Breast epithelium (tissue), 3 donors: ENCODE measurements around the gene THOC2.

Experiments
- CTCF ChIP-seq, 3 donors: fragments of 450-650 bp; IDR thresholded peaks; one replicate each; pipeline ENCODE4 v1.5.1; 2016 to 2017; ENCODE audit warnings: antibody characterized with exemption in 3 of 3, mild to moderate bottlenecking in 3 of 3, moderate library complexity in 3 of 3
- POLR2A ChIP-seq: fragments of 450-650 bp; IDR thresholded peaks from one replicate; pipeline ENCODE4 v1.6.1; 2016; ENCODE audit warnings: antibody characterized with exemption, mild to moderate bottlenecking, moderate library complexity
- POLR2AphosphoS5 ChIP-seq, 3 donors: sonication (generic); formaldehyde crosslinking; IDR thresholded peaks; one replicate each; pipeline ENCODE4 v1.6.1; 2017; ENCODE audit warnings: antibody characterized with exemption in 3 of 3

GRCh38 chrX:123675154-123675553 is 57.7 kb downstream of the THOC2 start:
- no peak for TF ChIP-seq CTCF (IDR thresholded peaks at IDR 0.05)
- TF ChIP-seq POLR2AphosphoS5 (IDR thresholded peaks at IDR 0.05), result no peak
- no peak for TF ChIP-seq POLR2A
